ENCODE data around the gene ARHGAP45.

DNA sequence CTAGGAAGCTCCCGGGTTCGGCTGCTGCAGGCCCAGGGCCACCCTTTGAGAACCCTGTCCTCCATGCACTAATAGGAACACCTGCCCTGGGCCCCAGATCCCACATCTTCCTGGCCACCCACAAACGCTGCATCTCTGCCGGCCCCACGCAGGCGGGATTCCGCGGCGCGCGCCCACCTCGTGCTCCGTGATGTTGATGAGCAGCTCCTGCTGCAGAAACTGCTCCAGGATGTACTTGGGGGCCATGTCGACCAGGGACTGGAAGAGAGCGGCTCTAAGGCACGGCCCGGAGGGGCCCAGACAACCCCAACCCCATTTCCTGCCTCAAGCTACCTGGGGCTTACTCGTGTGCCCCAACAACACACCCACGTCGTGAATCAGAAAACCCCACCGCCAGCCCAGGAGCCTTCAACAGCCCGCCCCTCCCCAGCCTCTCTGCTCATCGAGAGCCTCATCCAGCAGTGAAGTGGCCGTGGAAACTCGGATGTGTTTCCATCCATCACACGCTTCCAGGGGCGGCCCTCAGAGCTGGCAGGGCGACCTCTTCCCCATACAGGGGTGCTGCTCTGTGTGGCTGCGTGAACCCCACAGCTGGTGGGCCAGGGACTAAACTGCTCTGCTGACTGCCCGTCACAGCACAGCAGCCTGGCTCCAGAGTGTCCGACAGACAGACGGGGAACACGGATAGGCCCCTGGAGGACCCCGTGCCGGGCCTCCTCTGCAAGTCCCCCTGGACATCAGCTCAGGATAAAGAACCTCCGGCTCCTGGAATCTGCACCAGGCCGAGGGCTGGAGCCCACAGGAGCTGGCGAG lies 24.0 kb downstream of the ARHGAP45 start:
- TF ChIP-seq, protein P1, sequence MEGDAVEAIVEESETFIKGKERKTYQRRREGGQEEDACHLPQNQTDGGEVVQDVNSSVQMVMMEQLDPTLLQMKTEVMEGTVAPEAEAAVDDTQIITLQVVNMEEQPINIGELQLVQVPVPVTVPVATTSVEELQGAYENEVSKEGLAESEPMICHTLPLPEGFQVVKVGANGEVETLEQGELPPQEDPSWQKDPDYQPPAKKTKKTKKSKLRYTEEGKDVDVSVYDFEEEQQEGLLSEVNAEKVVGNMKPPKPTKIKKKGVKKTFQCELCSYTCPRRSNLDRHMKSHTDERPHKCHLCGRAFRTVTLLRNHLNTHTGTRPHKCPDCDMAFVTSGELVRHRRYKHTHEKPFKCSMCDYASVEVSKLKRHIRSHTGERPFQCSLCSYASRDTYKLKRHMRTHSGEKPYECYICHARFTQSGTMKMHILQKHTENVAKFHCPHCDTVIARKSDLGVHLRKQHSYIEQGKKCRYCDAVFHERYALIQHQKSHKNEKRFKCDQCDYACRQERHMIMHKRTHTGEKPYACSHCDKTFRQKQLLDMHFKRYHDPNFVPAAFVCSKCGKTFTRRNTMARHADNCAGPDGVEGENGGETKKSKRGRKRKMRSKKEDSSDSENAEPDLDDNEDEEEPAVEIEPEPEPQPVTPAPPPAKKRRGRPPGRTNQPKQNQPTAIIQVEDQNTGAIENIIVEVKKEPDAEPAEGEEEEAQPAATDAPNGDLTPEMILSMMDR (IDR thresholded peaks at IDR 0.05; ENCODE audit: low read depth, low read length) = no peak
- no peak for TF ChIP-seq EZH2phosphoT487 (IDR thresholded peaks at IDR 0.05; ENCODE audit: low read depth)
